Fibroblast of peridontal ligament (primary cell): ENCODE measurements around the gene RAB7B.
"Not testable (repeated sequence)": the region's sequence is repeated elsewhere in the genome, so short reads cannot be mapped to it uniquely, and the experiment has no call there.

Experiments used
- DNase-seq: peaks from one replicate; pipeline ENCODE4 v3.0.0-alpha.2; 2010; ENCODE audit errors: extremely low read depth

Gene RAB7B, protein sequence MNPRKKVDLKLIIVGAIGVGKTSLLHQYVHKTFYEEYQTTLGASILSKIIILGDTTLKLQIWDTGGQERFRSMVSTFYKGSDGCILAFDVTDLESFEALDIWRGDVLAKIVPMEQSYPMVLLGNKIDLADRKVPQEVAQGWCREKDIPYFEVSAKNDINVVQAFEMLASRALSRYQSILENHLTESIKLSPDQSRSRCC

DNA sequence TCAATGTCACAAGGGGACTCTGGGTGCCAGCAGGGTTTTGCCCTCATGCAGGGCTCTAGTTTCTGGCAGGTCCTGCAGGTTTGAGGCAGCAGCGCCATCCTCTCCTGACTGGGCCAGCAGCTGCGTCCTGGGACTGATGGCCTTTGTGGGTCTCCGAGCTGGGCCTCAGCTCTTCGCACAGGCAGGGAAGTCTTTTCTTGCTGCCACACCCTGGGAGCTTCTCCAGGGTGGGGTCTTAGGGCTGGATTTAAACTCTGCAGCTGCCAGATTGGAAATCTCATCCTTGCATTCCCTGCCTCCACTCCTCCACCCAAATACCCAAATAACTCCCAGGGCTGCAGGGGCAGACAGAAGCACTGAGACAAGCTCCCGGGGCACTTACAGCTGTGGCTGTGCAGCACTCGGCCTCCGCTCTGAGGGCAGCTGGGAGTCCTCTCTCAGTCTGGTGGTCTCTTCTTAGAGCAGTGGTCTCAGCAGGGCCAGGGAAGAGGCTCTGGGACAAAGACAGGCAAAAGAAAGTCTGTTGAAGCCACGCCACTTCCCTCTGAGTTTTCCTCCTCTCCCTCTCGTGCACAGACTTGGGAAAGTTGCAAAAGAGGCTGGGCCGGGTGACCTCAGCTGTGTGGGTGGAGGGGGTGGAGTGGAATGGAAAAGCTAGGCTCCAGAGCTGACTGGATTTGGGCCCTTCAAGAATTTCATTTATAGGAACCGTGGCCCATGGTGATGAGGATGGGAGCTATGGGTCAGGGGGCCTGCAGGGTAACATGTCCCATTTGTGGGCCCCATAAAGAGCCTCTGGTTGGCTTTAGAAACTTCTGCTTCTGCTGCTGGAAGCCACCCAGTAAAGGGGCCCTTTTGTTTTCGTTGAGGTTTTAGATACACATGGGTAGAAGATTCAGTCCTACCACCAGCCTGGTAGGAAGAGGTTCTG, at the start of gene RAB7B:
Gene RAB7B (minus strand): TSS at position 525 of the 931 bp plus-strand sequence. CDS start 9,260 bp downstream, outside the sequence.
- DNase-seq, result peak; percentile 81

DNA sequence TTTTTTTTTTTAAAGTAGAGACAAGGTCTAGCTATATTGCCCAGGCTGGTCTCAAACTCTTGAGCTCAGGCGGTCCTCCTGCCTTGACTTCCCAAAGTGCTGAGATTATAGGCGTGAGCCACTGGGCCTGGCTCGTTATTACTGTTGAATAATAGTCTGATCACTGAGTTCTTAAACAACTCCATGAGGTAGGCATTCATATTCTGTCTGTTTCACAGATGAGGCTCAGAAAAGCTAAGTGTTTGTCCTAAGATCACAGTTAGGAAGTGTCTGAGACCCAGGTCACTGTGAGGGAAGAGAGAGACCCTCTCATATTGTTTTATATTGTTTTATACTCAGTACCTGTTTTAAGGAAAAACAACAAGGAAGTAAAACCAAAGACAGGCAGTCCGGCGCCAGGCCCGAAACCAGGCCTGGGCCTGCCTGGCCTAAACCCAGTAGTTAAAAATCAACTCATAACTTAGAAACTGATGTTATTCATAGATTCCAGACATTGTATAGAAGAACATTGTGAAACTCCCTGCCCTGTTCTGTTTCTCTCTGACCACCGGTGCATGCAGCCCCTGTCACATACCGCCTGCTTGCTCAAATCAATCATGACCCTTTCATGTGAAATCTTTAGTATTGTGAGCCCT, 49.2 kb upstream of the RAB7B start:
- not testable (repeated sequence) for DNase-seq

DNA sequence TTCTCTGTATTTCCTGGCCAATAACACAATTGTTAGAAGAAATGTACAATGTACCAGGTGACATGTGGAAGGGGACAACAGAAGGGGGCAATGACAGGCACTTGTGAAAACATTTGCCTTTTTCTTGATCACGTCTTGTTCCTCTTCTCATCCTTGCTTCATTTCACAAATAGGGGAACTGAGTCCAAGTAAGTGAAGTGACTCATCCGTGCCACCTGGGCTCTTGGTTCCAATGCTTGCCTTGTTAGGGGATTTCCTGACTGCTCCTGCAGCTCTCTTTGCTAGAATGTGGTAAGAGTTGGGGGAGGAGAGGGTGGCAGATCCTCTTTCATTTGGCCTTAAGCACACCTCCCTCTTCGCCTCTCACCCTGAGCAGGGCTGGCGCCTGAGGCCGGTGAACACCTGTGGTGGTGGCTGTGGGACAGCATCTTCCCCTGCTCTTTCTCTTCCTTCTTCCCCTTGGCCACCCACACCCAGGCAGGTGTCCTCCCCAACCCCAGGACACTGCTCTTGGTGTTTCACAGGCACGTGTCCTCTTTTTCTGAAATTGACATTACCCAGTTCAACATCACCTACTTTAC, 47.5 kb upstream of the RAB7B start:
- no peak for DNase-seq

DNA sequence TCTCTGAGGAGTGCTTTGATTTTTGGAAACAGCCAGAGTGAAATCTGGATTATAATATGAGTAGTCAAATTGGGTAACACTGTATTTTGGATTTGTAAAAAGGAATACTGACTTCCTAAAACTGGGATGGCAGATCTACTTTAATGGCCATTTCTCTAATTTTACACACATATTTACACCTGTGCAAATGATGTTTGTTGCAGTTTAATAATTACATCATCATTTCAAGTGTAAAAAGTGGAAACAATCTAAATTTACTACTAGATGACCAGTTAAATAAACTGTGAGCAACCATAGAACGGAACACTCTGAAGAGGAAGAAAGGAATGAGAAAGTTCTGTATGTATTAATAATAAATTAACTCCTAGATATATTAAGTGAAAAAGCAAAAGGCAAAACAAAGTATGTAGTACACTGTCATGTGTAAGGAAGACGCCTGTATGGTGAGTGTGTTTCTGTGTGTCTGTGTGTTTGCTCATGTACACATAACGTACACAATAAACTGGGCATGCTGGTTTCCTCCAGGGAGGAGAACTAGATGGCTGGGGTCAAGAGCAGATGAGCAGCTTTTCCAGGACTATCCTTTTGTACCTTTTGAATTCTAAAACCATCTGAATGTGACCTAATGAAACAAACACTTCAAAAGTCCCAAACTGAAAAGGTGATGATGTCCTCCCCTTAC, 46.9 kb upstream of the RAB7B start:
- DNase-seq, result no peak

DNA sequence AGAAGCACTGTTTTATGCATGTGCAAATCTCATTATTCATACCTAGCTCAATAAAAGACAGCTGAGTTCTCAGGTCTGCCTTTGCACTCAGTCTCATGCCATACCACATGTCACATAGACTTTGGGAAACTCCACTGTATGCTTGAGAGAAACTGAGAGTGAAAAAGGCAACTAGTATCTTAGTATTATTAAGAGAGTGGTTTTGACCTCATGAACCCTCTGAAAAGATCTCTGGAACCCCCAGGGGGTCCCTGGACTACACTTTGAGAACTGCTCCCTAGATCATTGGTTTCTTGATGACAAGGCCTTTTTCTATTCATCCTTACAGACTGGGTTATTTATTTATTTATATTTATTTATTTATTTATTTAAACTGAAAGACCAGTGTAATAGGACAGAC, 46.1 kb upstream of the RAB7B start:
- no peak for DNase-seq

DNA sequence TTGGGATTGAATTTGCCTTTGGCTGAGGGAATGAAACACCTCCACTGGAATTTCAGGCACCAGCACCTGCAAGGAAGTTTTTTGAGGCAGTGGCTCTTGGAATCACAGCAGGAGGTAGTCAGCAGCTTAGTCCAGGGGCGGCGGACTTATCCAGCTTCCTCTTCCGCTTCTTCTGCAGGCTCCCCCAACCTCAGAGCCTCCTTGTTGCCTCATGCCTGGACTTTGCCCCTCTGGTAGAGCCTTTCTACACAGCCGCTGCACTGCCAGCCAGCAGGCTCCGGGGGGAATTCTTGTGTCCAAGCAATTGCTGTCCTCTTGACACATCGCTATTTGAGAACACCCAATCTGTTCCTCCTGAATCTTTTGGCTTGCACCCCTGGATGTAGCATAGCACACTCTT, 45.4 kb upstream of the RAB7B start:
- DNase-seq, result no peak

DNA sequence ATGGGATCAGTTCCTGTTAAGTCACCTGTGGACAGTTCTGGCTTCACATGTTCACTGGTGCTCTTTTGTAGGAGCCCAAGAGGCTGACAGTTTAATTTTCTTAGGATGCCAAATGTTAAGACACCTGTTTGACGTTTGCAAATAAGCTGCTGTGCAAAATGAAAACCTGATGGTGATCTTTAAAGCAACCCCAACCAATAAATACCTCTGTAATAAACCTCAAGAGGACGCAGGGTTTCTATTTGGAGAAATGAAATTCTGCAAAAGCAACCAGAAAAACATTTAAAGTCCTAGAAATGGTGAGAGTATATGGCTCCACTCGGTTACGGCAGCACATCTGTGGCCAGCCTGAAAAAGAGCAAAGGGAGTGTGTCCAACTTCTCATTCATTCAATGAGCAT, 44.1 kb upstream of the RAB7B start:
- no peak for DNase-seq

DNA sequence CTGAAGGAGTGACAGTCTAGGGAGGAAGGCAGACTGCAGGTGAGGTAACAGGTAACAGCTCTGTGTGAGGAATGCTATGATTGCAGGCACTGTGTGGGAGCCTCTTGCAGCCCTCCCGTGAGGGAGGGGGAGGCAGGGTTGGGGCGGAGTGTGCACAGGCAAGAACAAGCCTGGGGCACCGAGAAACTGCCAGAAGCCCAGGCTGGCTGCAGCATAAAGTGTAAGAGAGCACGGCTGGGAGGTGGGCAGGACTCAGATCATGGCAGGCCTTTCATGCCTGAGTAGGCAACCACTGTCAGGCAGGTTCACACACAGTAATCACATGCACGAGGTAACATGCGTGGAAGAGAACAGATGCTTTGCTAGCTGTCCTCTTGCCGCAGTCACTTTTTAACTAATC, 38.4 kb upstream of the RAB7B start:
- no peak for DNase-seq

DNA sequence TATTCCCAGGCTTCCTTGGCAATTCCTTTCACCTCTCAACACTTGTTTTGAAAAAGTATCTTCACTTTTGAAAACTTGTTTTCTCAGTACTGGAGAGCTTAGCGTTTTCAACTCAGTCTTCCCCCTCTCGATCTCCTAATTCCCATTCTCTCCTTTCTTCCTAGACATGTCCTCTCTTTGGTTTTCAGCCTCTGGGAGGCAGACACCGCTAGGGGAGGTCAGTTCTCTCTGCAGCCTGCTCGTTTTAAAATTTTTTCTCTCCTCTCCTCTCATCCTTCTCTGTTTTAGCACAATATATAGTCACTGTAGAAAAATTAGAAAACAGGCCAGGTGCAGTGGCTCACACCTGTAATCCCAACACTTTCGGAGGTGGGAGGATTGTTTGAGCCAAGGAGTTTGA, 37.1 kb upstream of the RAB7B start:
- no peak for DNase-seq

DNA sequence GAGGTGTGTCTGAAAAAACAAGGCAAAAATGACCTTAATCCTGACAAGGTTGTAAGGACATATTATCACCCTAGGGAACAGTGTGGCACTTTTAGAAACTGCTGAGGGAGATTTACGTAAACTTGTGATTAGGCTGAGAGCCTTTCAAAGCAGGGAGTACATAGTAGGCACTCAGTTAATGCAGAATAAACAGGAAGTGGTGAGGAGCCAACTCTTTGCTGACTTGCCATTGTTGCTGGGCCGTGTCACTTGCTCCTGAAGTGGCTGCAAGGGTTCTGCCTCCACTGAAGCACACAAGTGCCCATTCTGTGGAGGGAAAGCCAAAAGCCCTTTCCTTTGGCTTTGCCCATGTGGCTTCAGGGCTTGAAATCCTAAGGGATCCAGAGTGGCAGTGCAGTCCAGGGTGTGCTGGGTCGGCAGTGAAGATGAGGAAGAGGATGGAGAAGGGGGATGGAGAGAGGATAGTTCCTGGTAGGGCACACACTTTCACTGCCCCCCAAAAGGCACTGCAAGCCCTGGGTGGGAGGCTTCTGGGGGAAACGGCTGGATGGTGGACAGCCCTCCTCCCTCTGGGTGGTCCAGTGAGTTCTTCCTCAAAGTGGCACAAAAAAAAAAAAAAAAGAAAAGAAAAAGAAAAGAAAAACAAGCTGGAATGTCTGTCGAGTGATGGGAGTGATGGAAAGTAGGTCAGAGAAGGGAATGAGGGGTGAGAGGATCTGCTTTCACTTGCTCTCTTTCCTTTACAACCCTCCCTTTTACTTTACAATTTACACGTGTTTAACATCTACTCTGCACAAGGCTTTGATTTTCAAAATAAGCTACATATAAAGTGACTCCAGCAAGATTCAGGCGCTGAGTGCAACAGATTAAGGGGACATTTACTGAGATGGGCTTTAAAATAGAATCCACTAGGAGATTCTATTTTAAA, 36.1 kb upstream of the RAB7B start:
- no peak for DNase-seq

DNA sequence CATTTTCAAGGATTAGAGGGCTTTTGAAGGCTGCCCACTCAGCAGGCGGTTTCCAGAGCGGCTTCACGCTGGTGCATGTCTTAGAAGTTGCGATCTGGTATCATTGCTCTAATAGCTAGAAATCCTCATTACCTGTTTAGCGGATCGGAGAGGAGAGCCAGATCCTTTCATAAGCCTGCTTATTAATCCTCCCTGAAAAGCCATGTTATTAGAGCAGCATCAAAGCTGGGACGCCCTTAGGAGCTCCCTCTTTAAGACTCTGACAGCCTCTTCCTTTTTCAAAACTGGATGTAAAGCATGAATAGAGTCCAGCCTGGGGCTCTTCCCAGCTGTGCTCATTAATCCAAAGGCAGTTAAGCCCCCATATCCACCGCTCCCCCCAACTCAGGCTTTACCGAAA, 34.4 kb upstream of the RAB7B start:
- no peak for DNase-seq

DNA sequence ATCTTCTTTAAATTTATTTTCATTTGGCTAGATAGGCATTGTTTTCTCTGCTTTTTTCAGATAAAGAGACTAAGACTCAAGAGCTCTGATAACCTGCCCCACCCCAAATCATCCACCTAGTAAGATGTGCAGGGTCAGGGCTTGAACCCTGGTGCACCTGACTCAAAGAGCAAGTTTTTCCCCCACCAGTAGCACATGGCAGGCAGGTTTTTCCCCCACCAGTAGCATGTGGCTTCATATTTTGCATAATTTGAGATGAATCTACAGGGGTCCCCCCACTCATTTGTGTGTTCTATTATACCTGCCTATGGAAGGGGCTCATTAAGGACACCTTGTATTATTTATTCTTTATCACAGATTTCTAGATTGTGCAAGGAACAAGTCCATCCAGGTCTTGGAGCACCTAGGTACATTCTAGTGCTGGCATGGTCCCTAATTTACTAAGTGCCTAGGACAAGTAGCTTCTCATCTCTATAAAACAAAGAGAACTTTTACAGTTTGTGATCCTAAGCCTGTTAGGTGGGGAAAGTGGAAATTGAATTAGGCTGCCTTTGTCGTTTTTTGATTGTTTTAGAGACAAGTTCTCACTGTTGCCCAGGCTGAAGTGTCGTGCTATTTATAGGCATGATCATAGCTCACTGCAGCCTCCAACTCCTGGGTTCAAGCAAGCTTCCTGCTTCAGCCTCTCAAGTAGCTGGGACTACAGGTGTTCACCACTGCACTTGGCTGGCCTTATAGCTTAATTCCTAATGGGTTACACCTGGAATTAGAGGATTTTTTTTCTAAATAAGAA, 33.7 kb upstream of the RAB7B start:
- DNase-seq, result no peak

DNA sequence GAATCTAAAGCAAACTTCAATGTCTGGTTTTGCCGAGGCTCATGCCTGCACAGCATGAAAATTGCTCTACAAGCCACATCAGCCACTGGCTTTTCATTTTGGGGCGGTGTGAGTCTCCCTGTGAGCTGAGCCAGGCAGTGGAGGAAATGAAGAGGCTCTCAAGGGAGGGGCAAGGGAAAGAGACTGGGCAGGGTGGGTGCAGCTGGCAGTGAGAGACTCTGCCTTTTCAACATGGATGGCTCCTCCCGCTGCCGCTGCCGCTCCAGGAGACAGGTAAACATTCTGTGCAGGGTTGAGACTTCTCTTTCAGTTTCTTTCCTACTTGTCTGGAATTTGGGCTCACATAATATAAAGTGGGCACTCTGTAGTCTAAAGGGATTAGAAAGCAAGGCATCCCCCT, 31.8 kb upstream of the RAB7B start:
- DNase-seq, result no peak

DNA sequence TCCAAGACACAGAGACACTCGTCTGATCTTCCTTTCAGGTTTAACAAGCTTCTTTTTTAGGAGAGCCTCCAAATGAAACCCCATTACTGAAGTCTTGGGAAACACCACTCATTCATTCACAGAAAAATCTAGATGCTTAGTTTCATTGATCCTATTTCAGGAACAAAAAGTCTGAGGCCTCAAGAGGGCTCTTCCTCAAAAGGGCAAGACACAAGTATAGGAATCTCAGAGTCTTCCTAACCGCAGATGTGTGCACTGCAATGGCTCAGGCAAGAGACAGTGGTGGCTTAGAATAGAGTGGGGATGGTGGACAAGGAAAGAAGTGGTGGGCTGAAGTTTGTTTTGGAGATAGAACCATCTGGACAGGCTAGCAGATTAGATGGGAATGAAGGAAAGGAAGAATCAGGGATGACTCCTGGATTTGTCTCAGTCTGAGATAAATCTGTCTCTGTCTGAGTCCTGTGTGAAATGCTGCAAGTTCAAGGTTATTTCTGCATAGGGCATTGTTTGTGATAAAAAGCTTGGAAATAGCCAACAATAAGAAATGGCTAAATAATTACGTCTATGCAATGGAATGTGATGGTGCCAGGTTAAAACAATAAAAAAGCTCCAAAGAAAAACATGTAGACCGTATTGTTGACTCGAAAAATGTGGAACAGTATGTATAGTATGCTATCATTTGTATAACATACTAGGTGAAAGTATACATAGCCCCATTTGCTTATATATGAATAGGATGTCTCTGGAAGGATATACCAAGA, 29.4 kb upstream of the RAB7B start:
- DNase-seq, result no peak

DNA sequence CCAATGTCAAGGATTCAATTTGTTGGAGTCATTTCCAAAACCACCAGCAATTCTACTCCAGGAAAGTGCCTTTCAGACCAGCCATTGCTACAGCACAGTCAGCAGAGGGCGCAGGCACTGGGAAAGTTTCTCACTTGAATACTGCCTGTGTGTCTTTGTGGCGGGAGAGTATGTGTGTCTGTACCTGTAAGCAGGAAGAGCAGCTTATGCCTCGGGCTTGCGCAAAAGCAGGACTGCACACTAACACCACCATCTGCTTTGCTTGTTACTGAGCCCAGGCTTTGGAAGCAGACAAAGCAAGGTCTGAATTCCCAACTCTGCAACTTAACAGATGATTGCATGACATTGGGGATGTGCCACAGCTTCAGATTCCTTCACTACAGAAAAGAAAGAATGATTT, 27.5 kb upstream of the RAB7B start:
- peak; percentile 67 for DNase-seq

DNA sequence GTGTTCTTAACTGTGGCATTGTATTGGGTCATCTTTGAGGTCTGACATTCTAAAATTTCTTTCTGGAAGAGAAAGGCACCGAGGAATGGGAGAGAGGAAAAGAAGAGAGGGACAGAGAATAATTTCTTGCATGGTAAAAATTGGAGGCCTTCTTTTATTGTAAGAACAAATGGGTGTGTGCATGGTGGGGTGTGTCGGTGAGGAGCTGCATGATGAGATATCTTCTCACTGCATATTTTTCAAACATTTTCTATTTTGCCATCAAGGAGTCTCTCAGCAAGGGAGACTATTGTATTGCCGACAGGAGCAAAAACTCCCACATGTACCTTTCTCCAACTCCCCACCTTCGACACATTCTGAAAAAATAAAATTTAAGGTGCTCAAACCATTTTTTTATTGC, 27.0 kb upstream of the RAB7B start:
- no peak for DNase-seq

DNA sequence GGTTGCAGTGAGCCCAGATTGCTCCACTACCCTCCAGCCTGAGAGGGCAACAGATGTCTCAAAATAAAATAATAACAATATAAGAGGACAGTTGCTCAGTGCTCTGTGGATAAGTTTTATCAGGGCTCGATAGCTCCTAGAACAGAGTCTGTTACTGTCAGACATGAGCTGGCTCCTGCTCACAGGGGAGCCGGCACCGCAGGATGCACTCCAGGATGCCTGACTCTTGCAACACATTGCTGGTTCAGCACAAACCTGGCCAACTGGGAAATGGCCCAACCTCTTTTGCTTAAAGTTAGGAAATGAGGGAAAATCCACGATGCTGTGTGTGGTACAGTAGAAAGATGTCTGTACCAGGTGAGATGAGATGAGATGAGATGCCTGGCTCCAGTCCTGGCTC, 26.3 kb upstream of the RAB7B start:
- peak; percentile 41 for DNase-seq

DNA sequence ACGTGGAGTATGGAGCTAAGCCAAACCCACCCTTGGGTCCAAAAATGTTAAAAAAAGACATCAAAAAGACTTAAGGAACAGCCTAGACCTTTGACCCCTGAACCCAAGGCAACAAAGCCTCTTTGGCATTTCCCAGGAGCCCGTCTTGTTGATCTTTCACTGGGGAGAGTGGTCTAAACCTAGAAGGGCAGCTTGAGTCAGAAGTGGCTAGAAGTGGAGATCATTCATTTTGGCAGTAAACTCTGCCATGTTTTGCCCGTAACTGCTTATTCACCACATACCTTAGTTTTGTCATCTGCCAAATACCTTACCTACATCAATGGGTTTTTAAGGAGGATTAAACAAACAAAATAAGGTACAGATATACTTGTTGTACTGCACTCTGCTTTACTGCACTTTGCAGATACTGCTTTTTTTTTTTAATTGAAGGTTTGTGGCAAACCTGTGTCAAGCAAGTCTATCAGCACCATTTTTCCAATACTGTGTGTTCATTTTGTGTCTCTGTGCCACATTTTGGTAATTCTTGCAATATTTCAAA, 22.2 kb upstream of the RAB7B start:
- DNase-seq, result no peak

DNA sequence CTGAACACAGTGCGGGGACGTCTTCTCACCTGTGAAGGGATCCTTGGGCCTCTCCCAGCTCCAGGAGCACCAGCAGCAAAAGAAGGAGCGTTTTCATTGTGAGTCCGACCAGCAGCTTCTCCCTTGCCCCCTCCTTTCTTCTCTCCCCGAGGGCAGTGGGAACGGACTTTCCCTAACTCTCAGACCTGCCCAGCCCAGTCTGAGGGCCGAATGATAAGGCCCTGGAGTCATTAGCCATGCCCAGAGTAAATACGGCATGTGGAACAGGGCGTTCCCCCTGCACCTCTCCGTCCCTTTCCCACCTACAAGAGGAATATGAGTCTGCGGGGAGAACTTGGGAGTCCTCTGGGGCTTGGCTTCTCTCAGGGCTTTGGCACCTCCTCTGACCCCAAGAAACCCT, 20.5 kb upstream of the RAB7B start, which contains the start of gene CTSE:
Gene CTSE (minus strand): TSS at position 201 of the 400 bp plus-strand sequence. CDS start 104 bp downstream, at position 97.
- no peak for DNase-seq
